PC-3 (cell line): ENCODE results near the gene ADGRF5. TPM values are rescaled to one million over a fixed set of nuclear protein-coding genes. Genes with fewer than 3 reads are reported as not detected.

ENCODE experiments used
- ATAC-seq: fragments of 200-7000 bp; cut with Tn5 transposase; 2 replicates; pipeline ENCODE4 v1.9.1; 2020; ENCODE audit warnings: mild to moderate bottlenecking, moderate library complexity
- BruUV-seq: library from RNA; stranded (reverse); fragments of 400-500 nt; replicated peaks from 2 replicates; lab custom pipeline; 2021; lab: Mats Ljungman, UMichigan
- CTCF ChIA-PET: fragments of 300-600 bp; sonication (Branson Sonifier 250); formaldehyde crosslinking; loops from one replicate; lab custom pipeline; 2022; ENCODE audit warnings: antibody characterized with exemption; lab: Charles Lee
- POLR2A ChIA-PET: fragments of 300-600 bp; sonication (Branson Sonifier 250); formaldehyde crosslinking; loops from one replicate; lab custom pipeline; 2022; ENCODE audit warnings: antibody characterized with exemption; ENCODE audit not compliant: unreplicated experiment; lab: Charles Lee
- DNase-seq: peaks from one replicate; pipeline ENCODE4 v3.0.0-alpha.2; 2015
- H2AFZ ChIP-seq: fragments of 300-600 bp; sonication (generic); 2 replicates; pipeline ENCODE4 v1.6.0; 2016; ENCODE audit warnings: antibody characterized with exemption, low read length
- H3F3A ChIP-seq: fragments of 300-600 bp; sonication (generic); one replicate; pipeline ENCODE4 v1.6.0; 2017; ENCODE audit warnings: antibody characterized with exemption, low read length, control low read depth, mild to moderate bottlenecking; ENCODE audit not compliant: unreplicated experiment
- H3K27ac ChIP-seq: fragments of 300-600 bp; sonication (generic); 2 replicates; pipeline ENCODE4 v1.5.1; 2016; ENCODE audit warnings: mild to moderate bottlenecking, low read length
- H3K27me3 ChIP-seq: fragments of 300-600 bp; sonication (generic); 2 replicates; pipeline ENCODE4 v1.6.1; 2016; ENCODE audit warnings: low read length, mixed read lengths
- H3K36me3 ChIP-seq: fragments of 300-600 bp; sonication (generic); 2 replicates; pipeline ENCODE4 v1.6.1; 2016; ENCODE audit warnings: low read depth, mixed run types, low read length, mixed read lengths
- H3K4me1 ChIP-seq: fragments of 300-600 bp; sonication (generic); 2 replicates; pipeline ENCODE4 v1.5.1; 2016; ENCODE audit warnings: low read length; ENCODE audit not compliant: insufficient read depth
- H3K4me2 ChIP-seq: fragments of 300-600 bp; sonication (generic); 2 replicates; pipeline ENCODE4 v1.6.0; 2016; ENCODE audit warnings: low read length
- H3K4me3 ChIP-seq: fragments of 300-600 bp; sonication (generic); 2 replicates; pipeline ENCODE4 v1.5.1; 2016; ENCODE audit warnings: mild to moderate bottlenecking, low read length, mixed read lengths
- H3K79me2 ChIP-seq: fragments of 300-600 bp; sonication (generic); 2 replicates; pipeline ENCODE4 v1.6.1; 2017; ENCODE audit warnings: low read length, mixed read lengths
- H3K9ac ChIP-seq: fragments of 300-600 bp; sonication (generic); 2 replicates; pipeline ENCODE4 v1.6.0; 2016; ENCODE audit warnings: mild to moderate bottlenecking, low read length
- H3K9me2 ChIP-seq: fragments of 300-600 bp; sonication (generic); replicated peaks from 2 replicates; pipeline ENCODE4 v1.6.1; 2016; ENCODE audit warnings: mixed run types, low read length, mixed read lengths
- H3K9me3 ChIP-seq: fragments of 300-600 bp; sonication (generic); 2 replicates; pipeline ENCODE4 v1.6.1; 2016; ENCODE audit warnings: low read length, mixed read lengths
- H4K20me1 ChIP-seq: fragments of 300-600 bp; sonication (generic); 2 replicates; pipeline ENCODE4 v1.6.1; 2016; ENCODE audit warnings: low read length, mixed read lengths
- CTCF ChIP-seq: fragments of 300-600 bp; sonication (generic); conservative IDR thresholded peaks from 2 replicates; pipeline ENCODE4 v1.5.1; 2017; ENCODE audit warnings: antibody characterized with exemption, low read depth, mild to moderate bottlenecking, low read length
- EZH2 ChIP-seq: fragments of 300-600 bp; sonication (generic); IDR thresholded peaks from one replicate; pipeline ENCODE4 v1.6.1; 2017; ENCODE audit warnings: antibody characterized with exemption, mild to moderate bottlenecking, low read length; ENCODE audit not compliant: unreplicated experiment
- EZH2phosphoT487 ChIP-seq: fragments of 300-600 bp; sonication (generic); IDR thresholded peaks from 2 replicates; pipeline ENCODE4 v1.6.1; 2018; ENCODE audit warnings: mild to moderate bottlenecking, antibody characterized with exemption, low read length, borderline replicate concordance
- intact Hi-C: fragments of 100-400 bp; cut with micrococcal nuclease; formaldehyde crosslinking; loops from 2 replicates; pipeline ENCODE4 v1.9.0; 2023
- total RNA-seq: library from RNA; depleted of rRNA; stranded (reverse); fragments of >200 nt; gene quantifications from 2 replicates; pipeline ENCODE4 v1.2.3, GENCODE V29; 2014

Gene ADGRF5
- total RNA-seq, 1 experiment from 2014 or later, result 1.6 TPM

DNA sequence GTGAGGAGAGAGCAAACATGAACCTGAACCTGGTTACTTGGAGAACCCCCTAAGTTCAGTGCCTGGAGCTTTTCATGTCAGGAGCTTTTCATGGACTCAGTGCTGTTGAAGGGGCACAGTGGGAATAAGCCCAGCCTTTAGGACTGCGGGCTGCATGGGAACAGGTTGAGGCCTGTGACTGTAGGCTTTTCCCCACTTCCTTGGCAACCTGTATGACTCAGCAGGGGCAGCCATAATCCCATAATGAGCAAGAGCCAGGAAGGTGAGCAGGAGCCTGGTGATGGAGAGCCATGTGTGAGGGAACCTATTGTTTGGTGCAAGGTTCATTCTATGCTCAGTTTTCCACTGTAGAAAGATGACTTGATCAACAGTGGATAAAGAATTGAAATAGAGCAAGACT, 105.1 kb downstream of the ADGRF5 start:
- Histone ChIP-seq H3K27me3 (no peaks in the 10 kb centered on the region), H3K9me3 (no peaks in the 10 kb centered on the region), H3K4me2 (no peak overlapping the region), H3K4me1 (0 out of 2 replicates have a peak, but pooled peaks cover 5% of the 10 kb centered on the region), H2AFZ (peak overlapping the region; percentile 44), H3K79me2 (no peaks in the 10 kb centered on the region), H3K27ac (no peak overlapping the region), H3K4me3 (no peak overlapping the region), H3K36me3 (no peaks in the 10 kb centered on the region), H3K9ac (no peak overlapping the region), H3F3A (no peaks in the 10 kb centered on the region), H3K9me2 (no peaks in the 10 kb centered on the region), H4K20me1 (no peaks in the 10 kb centered on the region)
- no TSS peak for BruUV-seq
- TF ChIP-seq EZH2phosphoT487, result no peak
- TF ChIP-seq CTCF, result no peak
- TF ChIP-seq EZH2, result no peak
- ATAC-seq (peak; percentile 27; the same call in 1 of the 2 replicates), DNase-seq (peak; percentile 40)
- intact Hi-C loops, result no loop called here
- ChIA-PET POLR2A (no interaction called here), CTCF (no interaction called here)

DNA sequence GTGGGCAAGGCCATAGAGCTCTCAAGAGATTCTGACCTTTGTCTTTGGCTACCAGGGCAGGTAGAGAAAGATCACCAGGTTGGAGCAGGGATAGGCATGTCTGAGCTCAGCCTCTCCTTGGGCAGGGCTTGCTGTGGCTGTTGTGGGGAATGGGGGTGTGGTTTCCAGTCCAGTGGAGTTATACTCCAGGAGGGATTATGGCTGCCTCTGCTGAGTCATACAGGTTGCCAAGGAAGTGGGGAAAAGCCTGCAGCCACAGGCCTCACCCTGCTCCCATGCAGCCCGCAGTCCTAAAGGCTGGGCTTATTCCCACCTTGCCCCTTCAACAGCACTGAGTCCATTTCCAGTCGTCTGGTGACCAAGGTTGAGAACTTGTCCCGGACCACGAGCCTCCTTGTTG, 106.6 kb downstream of the ADGRF5 start:
- intact Hi-C loops, result no loop called here
- peak; percentile 38; the same call in 1 of the 2 replicates for ATAC-seq
- POLR2A ChIA-PET, result no interaction called here
- Histone ChIP-seq H2AFZ (peak overlapping the region; percentile 23; the same call in 1 of the 2 replicates), H3K9me3 (no peaks in the 10 kb centered on the region), H4K20me1 (no peaks in the 10 kb centered on the region), H3K4me2 (no peak overlapping the region), H3K79me2 (no peaks in the 10 kb centered on the region), H3K4me3 (no peak overlapping the region), H3F3A (no peaks in the 10 kb centered on the region), H3K27me3 (no peaks in the 10 kb centered on the region), H3K9ac (no peak overlapping the region), H3K4me1 (0 out of 2 replicates have a peak, but pooled peaks cover 5% of the 10 kb centered on the region), H3K36me3 (no peaks in the 10 kb centered on the region), H3K9me2 (no peaks in the 10 kb centered on the region), H3K27ac (no peak overlapping the region)
- peak; percentile 33 for DNase-seq
- TF ChIP-seq CTCF, result no peak
- no peak for TF ChIP-seq EZH2phosphoT487
- TF ChIP-seq EZH2, result no peak
- BruUV-seq, result no TSS peak
- CTCF ChIA-PET, result no interaction called here

DNA sequence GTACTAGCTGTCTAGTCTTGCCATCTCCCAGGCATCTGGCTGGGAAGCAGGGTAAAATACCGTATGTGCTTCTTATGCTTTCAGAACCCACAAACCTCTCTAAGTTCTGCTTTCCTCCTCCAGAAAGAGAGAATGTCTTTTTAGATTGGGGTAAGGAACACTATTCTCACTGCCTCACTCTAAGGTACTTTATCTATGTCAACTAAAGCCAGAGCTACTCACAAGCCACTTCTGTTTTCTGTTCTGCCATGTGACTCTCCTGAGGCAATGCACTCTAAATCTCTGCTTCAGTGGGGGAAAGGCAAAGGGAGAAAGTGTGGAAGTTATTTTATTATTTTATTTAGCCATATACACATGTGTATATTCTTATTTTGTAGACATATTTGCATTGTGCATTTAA, 112.9 kb downstream of the ADGRF5 start:
- Histone ChIP-seq H3K4me3 (no peak overlapping the region), H3K4me1 (no peaks in the 10 kb centered on the region), H2AFZ (no peak overlapping the region), H3K9ac (no peak overlapping the region), H3K4me2 (no peak overlapping the region), H3K27ac (no peak overlapping the region), H3K9me3 (no peaks in the 10 kb centered on the region), H3K79me2 (no peaks in the 10 kb centered on the region), H3K9me2 (no peaks in the 10 kb centered on the region), H3F3A (no peaks in the 10 kb centered on the region), H3K27me3 (no peaks in the 10 kb centered on the region), H3K36me3 (no peaks in the 10 kb centered on the region), H4K20me1 (no peaks in the 10 kb centered on the region)
- DNase-seq, result no peak
- no peak for ATAC-seq
- intact Hi-C loops, result no loop called here
- no peak for TF ChIP-seq EZH2phosphoT487
- no peak for TF ChIP-seq EZH2
- TF ChIP-seq CTCF, result no peak
- POLR2A ChIA-PET, result no interaction called here
- CTCF ChIA-PET, result interaction anchor here (0.6 kb wide), 1 partner anchor 126 kb away, joined by 4 read pairs; no protein-coding TSS in a partner anchor
- no TSS peak for BruUV-seq
